Stimulated activated CD8-positive, alpha-beta memory T cell treated with anti-CD3 and anti-CD28 coated beads, Interleukin-12 subunit alpha, Interleukin-12 subunit beta, amount 100 ng/mL, for 4 hours (primary cell): ENCODE data around the gene NUDT1.

Experiments
- DNase-seq: peaks from one replicate; pipeline ENCODE4 v3.0.0-alpha.2; 2020; ENCODE audit warnings: low read depth

Gene NUDT1

DNA sequence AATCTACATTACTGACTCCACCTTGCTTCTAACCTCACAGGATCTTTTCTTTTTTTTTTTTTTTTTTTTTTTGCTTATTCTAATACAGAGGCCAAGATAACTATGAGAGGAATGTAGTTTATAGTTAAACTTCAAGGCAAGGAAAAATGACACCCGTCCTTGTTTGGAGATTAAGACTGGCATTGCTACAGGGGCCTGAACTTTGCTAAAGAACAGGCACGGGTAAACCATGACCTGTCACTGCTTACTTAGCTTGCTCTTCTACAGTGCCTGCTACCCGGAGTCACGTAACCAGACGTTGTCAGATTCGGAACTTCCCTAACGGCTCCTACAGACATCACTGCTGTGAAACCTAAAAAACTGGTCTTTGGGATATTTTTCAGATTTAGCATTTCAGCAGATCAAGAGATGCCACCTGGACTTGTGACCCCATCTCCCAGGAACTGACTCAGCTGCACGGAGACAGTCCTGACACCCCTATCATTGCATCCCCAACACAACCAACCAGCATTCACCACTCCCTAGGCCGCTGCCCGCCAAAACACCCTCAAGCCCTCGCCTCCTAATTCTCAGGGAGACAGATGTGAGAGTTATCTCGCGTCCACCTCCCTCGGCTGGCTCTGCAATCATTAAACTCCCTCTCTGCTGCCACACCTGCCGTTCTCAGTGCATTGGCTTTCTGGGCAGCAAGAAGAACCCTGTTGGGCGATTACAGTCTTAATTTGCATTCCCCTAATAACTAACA, 36.8 kb upstream of the NUDT1 start:
- DNase-seq: no peak

- DNase-seq: no peak
Measured at GRCh38 chr7:2208712-2209111, 33.3 kb upstream of the NUDT1 start.

DNA sequence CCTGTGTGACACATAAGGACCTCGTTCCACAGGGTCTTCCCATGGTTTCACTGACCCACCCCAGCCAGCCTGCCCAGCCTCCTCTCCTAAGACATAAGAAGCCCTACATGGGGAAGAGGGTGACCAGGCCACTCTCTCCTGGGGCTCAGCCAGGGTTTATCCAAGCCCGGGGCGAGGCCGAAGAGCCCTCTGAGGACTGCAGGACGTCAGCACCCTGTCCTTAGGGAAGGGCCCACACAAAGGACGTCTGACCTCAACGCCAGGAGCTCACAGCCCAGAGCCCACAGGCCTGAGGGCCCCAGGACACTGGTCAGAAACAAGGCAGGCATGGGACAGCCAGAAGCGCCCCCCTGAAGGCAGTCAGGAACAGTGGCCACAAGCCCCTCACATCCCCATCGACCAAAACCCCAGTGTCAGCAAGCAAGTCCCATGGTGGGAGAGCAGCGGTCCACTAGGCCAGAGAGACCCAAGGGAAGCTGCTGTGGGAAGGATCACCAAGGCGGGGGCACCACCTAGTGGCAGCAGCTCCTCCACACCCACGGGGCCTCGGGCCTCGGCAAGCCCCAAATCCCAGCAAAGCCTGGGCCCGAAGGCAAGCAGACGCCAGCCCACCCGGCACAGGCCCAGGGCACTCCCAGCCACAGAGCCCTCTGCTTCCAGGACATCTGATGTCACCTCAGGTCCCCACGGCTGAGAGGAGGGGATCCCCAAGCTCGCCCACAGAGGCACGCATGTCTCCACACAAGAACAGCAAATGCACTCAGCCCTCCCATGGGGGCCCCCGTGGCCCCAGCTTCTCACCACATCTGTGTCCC, 32.7 kb upstream of the NUDT1 start:
- DNase-seq: peak; percentile 14

DNA sequence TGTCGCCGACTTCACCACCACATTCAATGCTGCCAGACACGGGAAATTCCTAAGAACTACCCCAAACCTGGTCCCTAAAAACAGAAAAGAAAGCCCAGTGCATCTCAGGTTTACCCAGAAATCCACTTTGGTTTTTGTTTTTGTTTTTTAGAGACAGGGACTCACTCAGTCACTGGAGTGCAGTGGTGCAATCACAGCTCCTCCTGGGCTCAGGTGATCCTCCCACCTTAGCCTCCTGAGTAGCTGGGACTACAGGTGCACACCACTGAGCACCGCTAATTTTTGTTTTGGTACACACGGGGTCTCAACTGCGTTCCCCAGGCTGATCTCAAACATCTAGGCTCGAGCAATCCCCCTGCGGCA, 32.1 kb upstream of the NUDT1 start:
- DNase-seq: no peak

DNA sequence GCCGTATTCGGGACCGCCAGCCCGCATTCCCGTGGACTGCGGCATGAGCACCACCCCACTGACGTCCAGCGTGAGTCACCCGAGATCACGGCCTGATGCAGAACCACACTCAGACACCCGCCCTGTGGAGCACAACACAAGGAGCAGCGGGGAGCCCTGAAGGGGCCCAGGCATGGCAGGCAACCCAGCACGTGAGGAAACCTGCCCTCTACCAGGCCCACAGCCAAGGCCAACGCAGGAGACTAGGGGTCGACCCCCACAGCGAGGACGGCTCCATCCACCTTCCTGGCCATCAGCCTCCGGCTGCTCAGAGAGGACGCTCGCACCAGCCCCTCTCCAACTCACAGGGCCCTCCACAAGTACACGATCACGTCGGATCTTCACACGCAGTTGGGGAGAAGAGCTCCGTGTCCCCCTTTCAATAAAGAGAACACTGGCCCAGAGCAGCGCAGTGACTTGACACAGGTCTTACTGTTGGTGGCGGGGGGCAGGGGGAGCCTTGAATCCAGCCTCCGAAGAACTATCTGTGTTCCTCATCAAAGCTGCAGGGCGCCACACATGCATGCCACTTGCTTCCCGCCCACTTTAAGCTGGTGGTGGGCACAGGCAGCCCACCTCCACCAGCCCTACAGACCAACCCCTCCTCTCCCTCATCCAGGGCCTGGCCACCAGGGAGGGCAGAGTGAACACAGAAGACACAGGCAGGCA, 31.3 kb upstream of the NUDT1 start:
- no peak for DNase-seq

GRCh38 chr7:2211259-2211880, 30.7 kb upstream of the NUDT1 start:
- DNase-seq: no peak

DNA sequence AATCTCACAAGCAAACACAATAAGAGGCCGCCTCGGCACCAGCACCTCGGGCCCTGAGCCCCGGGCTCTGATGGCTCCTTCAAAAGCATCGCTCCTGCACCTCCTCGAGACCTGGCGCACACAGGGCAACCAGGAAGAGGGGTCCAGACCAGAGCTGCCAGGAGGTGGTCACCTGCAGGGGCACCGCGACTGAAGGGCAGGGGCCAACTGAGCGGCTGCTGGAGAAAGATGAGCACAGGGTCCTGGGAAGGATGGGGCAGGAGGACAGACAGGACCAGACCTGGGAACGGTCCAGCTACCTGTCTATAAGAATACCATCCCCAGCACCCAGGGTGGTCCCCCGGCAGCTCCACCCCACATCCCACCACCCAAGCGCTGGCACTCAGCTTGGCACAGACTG, 30.1 kb upstream of the NUDT1 start:
- DNase-seq: no peak

- no peak for DNase-seq
Measured at GRCh38 chr7:2212906-2213305, 29.1 kb upstream of the NUDT1 start.

DNA sequence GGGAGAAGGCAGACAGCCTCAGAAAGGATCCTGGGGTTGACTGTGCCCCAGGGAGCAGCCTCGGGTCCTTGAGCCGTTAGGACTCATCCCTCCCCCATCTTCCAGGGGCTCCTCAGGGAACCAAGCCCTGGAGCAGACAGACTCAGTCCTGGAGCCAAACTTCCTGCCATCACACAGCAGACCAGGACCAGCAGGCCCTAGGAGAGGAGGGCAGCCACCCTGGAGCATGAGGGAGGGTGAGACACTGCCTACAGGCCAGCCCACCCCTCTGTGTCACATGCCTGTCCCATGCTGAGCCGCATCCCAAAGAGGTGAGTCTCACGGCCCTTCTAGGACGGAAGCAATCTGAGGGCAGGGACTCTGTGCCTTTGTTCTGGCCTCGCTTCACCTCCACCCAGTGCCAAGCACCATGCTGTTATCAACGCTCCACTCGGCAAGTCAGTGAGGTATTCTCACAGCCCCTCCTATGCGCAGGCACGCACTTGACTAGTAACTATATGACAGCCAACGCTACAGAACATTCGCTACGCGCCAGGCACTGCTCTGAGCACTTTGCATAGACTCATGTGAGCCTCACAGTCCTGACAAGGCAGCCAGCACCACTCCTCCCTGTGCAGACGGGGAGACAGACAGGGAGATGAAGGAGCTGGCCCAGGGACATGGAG, 28.3 kb upstream of the NUDT1 start:
- DNase-seq: no peak

DNA sequence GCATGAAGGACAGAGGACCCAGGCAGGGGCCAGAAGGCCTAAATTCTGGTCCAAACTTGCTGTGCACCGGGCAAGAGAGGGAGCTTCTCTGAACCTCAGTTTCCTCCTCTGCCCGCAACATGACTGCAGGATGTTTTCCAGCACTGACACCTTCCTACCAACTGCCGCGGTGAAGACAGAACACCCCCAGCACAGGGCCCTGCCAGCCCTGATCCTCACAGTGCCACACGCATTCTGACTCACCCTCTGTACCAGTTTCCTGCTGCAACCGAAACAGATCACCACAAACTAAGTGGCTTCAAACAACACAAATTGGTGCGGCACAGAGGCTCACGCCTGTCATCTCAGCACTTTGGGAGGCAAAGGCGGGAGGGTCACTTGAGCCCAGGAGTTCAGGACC, 27.4 kb upstream of the NUDT1 start:
- DNase-seq: no peak

DNA sequence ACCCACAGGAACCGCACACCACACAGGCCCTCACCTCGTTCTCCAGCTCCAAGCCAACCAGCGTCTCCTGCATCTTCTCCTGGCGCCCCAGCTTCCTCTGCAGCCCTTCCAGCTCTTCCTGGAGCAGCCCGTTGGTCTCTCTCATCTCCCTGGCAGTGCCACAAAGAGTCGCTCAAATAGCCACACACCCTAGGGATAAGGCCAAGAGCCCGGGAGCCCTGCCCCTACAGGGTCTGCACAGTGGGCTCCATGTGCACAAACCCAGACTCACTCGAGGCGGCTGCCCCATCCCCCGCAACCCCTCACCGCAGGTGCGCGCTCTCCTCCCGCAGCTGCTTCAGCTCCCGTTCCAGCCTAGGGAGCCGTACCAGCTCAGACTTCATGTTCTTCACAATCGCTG, 26.2 kb upstream of the NUDT1 start:
- DNase-seq: no peak

- no peak for DNase-seq
Measured at GRCh38 chr7:2217206-2217605, 24.8 kb upstream of the NUDT1 start.

DNA sequence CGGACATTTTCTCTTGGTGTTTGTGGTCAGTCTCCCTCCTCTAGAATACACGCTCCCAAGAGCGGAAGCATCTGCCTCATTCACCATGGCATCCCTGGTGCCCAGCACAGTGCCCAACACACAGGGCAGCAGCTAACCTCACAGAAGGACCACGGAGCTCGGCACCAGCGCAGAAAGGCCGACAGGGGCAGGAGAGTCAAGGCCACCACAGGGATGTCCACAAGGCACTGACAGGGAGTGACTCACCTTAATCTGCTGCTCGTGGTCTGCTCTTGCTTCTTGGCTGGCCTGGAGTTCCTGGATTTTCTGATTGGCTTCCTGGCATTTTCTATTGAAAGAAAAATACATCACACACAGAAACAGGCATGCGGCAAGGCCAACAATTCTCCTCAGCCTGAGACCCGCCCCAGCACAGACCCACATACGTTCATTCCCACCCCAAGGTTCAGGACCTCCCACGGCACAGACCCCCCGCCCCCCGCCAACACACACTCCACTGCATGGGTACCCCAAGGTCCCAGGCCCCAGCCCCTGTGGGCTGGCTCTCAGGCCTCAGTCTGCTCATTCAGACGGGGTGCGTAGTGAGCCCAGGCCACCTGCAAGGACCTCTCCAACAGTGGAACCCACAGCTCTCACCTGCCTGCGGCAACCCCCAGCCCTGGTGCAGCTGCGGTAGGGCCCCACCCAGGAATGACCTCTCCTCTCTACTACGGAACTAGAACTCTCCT, 24.1 kb upstream of the NUDT1 start:
- no peak for DNase-seq

- DNase-seq: no peak
Measured at GRCh38 chr7:2218444-2218785, 23.6 kb upstream of the NUDT1 start.

- no peak for DNase-seq
Measured at GRCh38 chr7:2219136-2219535, 22.9 kb upstream of the NUDT1 start.

DNA sequence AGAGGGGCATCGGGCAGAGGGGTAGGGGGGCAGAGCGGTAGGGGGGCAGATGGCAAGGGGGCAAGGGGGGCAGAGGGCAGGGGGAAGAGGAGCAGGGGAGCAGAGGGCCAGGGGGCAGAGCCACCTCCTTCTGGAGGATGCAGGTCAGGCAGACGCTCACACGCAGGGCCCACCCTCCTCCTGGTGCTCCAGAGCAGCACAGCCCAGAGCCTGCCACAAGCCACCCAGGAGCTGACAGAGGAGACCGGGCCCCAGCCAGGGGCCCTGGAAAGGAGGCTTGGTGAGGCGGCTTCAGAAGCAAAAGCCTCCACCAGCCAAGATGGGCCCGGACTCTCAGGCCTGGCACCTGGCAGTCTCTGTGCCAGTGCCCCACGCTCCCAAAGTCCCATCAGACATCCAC, 22.4 kb upstream of the NUDT1 start:
- no peak for DNase-seq

GRCh38 chr7:2220030-2220429, 22.0 kb upstream of the NUDT1 start:
- DNase-seq: no peak

DNA sequence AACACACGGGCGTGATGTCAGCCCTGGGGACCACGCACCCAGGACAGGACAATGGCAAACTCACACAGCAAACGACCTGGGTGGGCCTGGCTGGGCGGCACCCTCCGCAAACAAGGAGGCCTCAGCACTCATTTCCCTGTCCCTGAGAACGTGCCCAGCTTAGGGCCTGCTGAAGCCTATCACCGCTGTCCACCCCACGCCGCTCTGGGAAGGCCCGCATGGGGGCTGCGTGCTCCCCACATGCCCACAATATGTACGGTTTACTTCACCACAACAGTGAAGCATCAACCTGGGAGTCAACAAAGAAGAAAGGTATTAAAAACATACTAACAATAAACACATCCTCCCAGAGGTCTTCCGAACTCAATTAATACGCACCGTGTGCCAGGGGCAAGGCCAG, 21.5 kb upstream of the NUDT1 start:
- DNase-seq: no peak

GRCh38 chr7:2220954-2221353, 21.1 kb upstream of the NUDT1 start:
- DNase-seq: no peak

GRCh38 chr7:2222516-2222915, 19.5 kb upstream of the NUDT1 start:
- DNase-seq: no peak

GRCh38 chr7:2223321-2223720, 18.7 kb upstream of the NUDT1 start:
- no peak for DNase-seq
